Smooth muscle cell (in vitro differentiated cells): ENCODE data around the gene PWP2. TPM values are rescaled to one million over a fixed set of nuclear protein-coding genes. Genes with fewer than 3 reads are reported as not detected.
"Not testable (repeated sequence)": the region's sequence is repeated elsewhere in the genome, so short reads cannot be mapped to it uniquely, and the experiment has no call there.

ENCODE experiments used
- DNase-seq: peaks from one replicate; lab custom pipeline; 2025; ENCODE audit not compliant: unreplicated experiment; lab: John Stamatoyannopoulos, UW
- H2AFZ ChIP-seq: fragments of 200-600 bp; sonication (generic); 2 replicates; pipeline ENCODE4 v1.6.0; 2016; ENCODE audit warnings: antibody characterized with exemption, low read depth, mild to moderate bottlenecking
- H3F3A ChIP-seq: fragments of 200-600 bp; sonication (generic); 2 replicates; pipeline ENCODE4 v1.6.0; 2017; ENCODE audit warnings: antibody characterized with exemption, low read depth
- H3K27ac ChIP-seq: fragments of 200-600 bp; sonication (generic); 2 replicates; pipeline ENCODE4 v1.5.1; 2016; ENCODE audit warnings: low read depth, mild to moderate bottlenecking
- H3K27me3 ChIP-seq: fragments of 200-600 bp; sonication (generic); 2 replicates; pipeline ENCODE4 v1.6.1; 2016; ENCODE audit warnings: low read depth, mild to moderate bottlenecking
- H3K36me3 ChIP-seq: fragments of 200-600 bp; sonication (generic); 2 replicates; pipeline ENCODE4 v1.5.1; 2016; ENCODE audit warnings: low read depth
- H3K4me1 ChIP-seq: fragments of 200-600 bp; sonication (generic); 2 replicates; pipeline ENCODE4 v1.5.1; 2016; ENCODE audit warnings: low read depth
- H3K4me2 ChIP-seq: fragments of 200-600 bp; sonication (generic); 2 replicates; pipeline ENCODE4 v1.6.0; 2016; ENCODE audit warnings: mild to moderate bottlenecking
- H3K4me3 ChIP-seq: fragments of 200-600 bp; sonication (generic); 2 replicates; pipeline ENCODE4 v1.5.1; 2016; ENCODE audit warnings: mild to moderate bottlenecking
- H3K79me2 ChIP-seq: fragments of 200-600 bp; sonication (generic); 2 replicates; pipeline ENCODE4 v1.6.0; 2016; ENCODE audit warnings: low read depth, mild to moderate bottlenecking
- H3K9ac ChIP-seq: fragments of 200-600 bp; sonication (generic); 2 replicates; pipeline ENCODE4 v1.6.0; 2016; ENCODE audit warnings: low read depth
- H3K9me3 ChIP-seq: fragments of 200-600 bp; sonication (generic); replicated peaks from 2 replicates; pipeline ENCODE4 v1.5.1; 2016; ENCODE audit warnings: low read depth
- H4K20me1 ChIP-seq: fragments of 200-600 bp; sonication (generic); 2 replicates; pipeline ENCODE4 v1.6.0; 2016; ENCODE audit warnings: low read depth
- WGBS: methylation state at CpG from one replicate; pipeline ENCODE4 v1.1.7; 2016; ENCODE audit warnings: low lambda C conversion rate; 5-methylcytosine and 5-hydroxymethylcytosine counted together
- polyA plus RNA-seq: library from polyadenylated mRNA; unstranded; fragments of >200 nt; fragmentation: Nextera tagmentation; extraction: Ambion mirVana; gene quantifications from 2 replicates; pipeline ENCODE4 v1.2.1, GENCODE V29; 2016
- total RNA-seq: library from RNA; depleted of rRNA; stranded (reverse); fragments of >200 nt; gene quantifications from 2 replicates; pipeline ENCODE4 v1.2.3, GENCODE V29; 2014

Gene PWP2
- total and polyA plus RNA-seq, 2 experiments from 2014 or later = 0.38 to 1.4 TPM

- not testable (repeated sequence) for H3K79me2 ChIP-seq, H3K36me3 ChIP-seq, H3K4me2 ChIP-seq, H2AFZ ChIP-seq, DNase-seq, H3K4me3 ChIP-seq, H3F3A ChIP-seq, H3K9me3 ChIP-seq, H4K20me1 ChIP-seq, H3K4me1 ChIP-seq, H3K9ac ChIP-seq, H3K27ac ChIP-seq, H3K27me3 ChIP-seq
- WGBS = no CpG with 5 or more reads among the region's 8 CpGs
These were observed 48.8 kb downstream of the PWP2 start for GRCh38 chr21:44155994-44156380.

GRCh38 chr21:44157439-44158081 lies 50.4 kb downstream of the PWP2 start:
- H3K9me3 ChIP-seq, H3K9ac ChIP-seq, H3F3A ChIP-seq, H3K36me3 ChIP-seq, H3K4me3 ChIP-seq, H3K27ac ChIP-seq, H3K4me2 ChIP-seq, H3K27me3 ChIP-seq, H2AFZ ChIP-seq, H3K4me1 ChIP-seq, DNase-seq, H3K79me2 ChIP-seq, H4K20me1 ChIP-seq: not testable (repeated sequence)
- no CpG with 5 or more reads among the region's 28 CpGs for WGBS

- DNase-seq, H3K4me2 ChIP-seq, H3K36me3 ChIP-seq, H3K4me1 ChIP-seq, H3K9me3 ChIP-seq, H4K20me1 ChIP-seq, H3K79me2 ChIP-seq, H3F3A ChIP-seq, H3K27ac ChIP-seq, H3K4me3 ChIP-seq, H3K27me3 ChIP-seq, H2AFZ ChIP-seq, H3K9ac ChIP-seq: not testable (repeated sequence)
- no CpG with 5 or more reads among the region's 7 CpGs for WGBS
These were observed 50.9 kb downstream of the PWP2 start for GRCh38 chr21:44158082-44158468.

- not testable (repeated sequence) for H3K36me3 ChIP-seq, H3K9me3 ChIP-seq, H3K4me3 ChIP-seq, H3F3A ChIP-seq, H3K9ac ChIP-seq, DNase-seq, H3K4me2 ChIP-seq, H3K27ac ChIP-seq, H3K27me3 ChIP-seq, H2AFZ ChIP-seq, H3K79me2 ChIP-seq, H3K4me1 ChIP-seq, H4K20me1 ChIP-seq
- WGBS = no CpG with 5 or more reads among the region's 30 CpGs
These were observed 52.4 kb downstream of the PWP2 start for GRCh38 chr21:44159349-44160297.

- H3K36me3 ChIP-seq, H3K9ac ChIP-seq, H4K20me1 ChIP-seq, DNase-seq, H3K27me3 ChIP-seq, H2AFZ ChIP-seq, H3K27ac ChIP-seq, H3K4me3 ChIP-seq, H3K4me1 ChIP-seq, H3K9me3 ChIP-seq, H3K79me2 ChIP-seq, H3K4me2 ChIP-seq, H3F3A ChIP-seq: not testable (repeated sequence)
- no CpG with 5 or more reads among the region's 15 CpGs for WGBS
These were observed 53.1 kb downstream of the PWP2 start for GRCh38 chr21:44160298-44160672.

- H3K4me1 ChIP-seq, H3K27me3 ChIP-seq, H2AFZ ChIP-seq, H3K4me2 ChIP-seq, H3K36me3 ChIP-seq, H3K27ac ChIP-seq, H3K9ac ChIP-seq, H4K20me1 ChIP-seq, H3K9me3 ChIP-seq, H3K4me3 ChIP-seq, H3K79me2 ChIP-seq, DNase-seq, H3F3A ChIP-seq: not testable (repeated sequence)
- no CpG with 5 or more reads among the region's 20 CpGs for WGBS
These were observed 53.6 kb downstream of the PWP2 start for GRCh38 chr21:44160821-44161220.

- H3K27ac ChIP-seq, H3K9ac ChIP-seq, H3K36me3 ChIP-seq, H4K20me1 ChIP-seq, H3K4me1 ChIP-seq, H3K27me3 ChIP-seq, H3K79me2 ChIP-seq, H3K4me3 ChIP-seq, DNase-seq, H3K4me2 ChIP-seq, H2AFZ ChIP-seq, H3K9me3 ChIP-seq, H3F3A ChIP-seq: not testable (repeated sequence)
- WGBS = no CpG with 5 or more reads among the region's 13 CpGs
These were observed 56.0 kb downstream of the PWP2 start for GRCh38 chr21:44163167-44163653.

GRCh38 chr21:44165933-44166332 lies 58.7 kb downstream of the PWP2 start:
- H3K4me3 ChIP-seq, H2AFZ ChIP-seq, DNase-seq, H3K4me1 ChIP-seq, H3K79me2 ChIP-seq, H3K36me3 ChIP-seq, H3K4me2 ChIP-seq, H3F3A ChIP-seq, H3K27me3 ChIP-seq, H3K9ac ChIP-seq, H4K20me1 ChIP-seq, H3K27ac ChIP-seq, H3K9me3 ChIP-seq: not testable (repeated sequence)
- no CpG with 5 or more reads among the region's 15 CpGs for WGBS
